Measurements from ENCODE around the gene SLC7A8.
"Not testable (repeated sequence)": the region's sequence is repeated elsewhere in the genome, so short reads cannot be mapped to it uniquely, and the experiment has no call there.

SLC7A8 gene

GRCh38 chr14:23183479-23183878, at the start of gene SLC7A8:
Gene SLC7A8 (minus strand): TSS chr14:23183660. CDS start chr14:23182914, 746 bp downstream.
- DNase-seq: peak; percentile 67

DNA sequence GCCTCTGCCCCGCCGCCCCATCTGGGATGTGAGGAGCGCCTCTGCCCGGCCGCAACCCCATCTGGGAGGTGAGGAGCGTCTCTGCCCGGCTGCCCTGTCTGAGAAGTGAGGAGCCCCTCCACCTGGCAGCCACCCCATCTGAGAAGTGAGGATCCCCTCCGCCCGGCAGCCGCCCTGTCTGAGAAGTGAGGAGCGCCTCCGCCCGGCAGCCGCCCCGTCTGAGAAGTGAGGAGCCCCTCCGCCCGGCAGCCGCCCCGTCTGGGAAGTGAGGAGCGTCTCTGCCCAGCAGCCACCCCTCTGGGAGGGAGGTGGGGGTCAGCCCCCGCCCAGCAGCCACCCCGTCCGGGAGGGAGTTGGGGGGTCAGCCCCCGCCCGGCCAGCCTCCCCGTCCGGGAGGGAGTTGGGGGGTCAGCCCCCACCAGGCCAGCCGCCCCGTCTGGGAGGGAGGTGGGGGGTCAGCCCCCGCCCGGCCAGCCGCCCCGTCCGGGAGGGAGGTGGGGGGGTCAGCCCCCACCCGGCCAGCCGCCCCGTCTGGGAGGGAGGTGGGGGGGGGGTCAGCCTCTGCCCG, 48.9 kb upstream of the SLC7A8 start:
- DNase-seq: not testable (repeated sequence)

- no peak for DNase-seq
Measured at GRCh38 chr14:23228812-23229211, 45.4 kb upstream of the SLC7A8 start.

DNA sequence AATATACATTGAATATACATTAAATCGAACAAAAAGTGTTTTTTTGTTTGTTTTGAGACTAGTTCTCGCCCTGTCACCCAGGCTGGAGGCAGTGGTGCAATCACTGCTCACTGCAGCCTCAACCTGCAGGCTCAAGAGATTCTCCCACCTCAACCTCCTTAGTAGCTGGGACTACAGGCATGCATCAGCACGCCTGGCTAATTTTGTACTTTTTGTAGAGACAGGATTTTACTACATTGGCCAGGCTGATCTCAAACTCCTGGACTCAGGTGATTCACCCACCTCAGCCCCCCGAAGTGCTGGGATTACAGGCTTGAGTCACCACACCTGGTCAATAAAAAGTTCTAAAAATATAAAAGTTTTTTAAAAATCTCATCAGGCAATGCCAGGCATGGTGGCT, 44.1 kb upstream of the SLC7A8 start:
- DNase-seq: no peak

- DNase-seq: not testable (repeated sequence)
Measured at GRCh38 chr14:23224958-23225357, 41.5 kb upstream of the SLC7A8 start.

DNA sequence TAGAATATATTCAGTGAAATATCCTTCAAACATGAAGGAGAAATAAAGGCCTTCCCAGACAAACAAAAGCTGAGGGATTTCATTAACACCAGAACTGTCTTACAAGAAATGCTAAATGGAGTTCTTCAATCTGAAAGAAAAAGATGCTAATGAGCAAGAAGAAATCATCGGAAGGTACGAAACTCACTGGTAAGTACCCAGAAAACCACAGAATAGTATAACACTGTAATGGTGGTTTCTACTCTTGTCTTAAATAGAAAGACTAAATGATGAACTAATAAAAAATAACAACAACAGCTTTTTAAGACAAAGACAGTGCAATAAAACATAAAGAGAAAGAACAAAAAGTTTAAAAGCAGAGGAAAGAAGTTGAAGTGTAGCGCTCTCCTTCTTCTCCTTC, 35.6 kb upstream of the SLC7A8 start:
- no peak for DNase-seq

DNA sequence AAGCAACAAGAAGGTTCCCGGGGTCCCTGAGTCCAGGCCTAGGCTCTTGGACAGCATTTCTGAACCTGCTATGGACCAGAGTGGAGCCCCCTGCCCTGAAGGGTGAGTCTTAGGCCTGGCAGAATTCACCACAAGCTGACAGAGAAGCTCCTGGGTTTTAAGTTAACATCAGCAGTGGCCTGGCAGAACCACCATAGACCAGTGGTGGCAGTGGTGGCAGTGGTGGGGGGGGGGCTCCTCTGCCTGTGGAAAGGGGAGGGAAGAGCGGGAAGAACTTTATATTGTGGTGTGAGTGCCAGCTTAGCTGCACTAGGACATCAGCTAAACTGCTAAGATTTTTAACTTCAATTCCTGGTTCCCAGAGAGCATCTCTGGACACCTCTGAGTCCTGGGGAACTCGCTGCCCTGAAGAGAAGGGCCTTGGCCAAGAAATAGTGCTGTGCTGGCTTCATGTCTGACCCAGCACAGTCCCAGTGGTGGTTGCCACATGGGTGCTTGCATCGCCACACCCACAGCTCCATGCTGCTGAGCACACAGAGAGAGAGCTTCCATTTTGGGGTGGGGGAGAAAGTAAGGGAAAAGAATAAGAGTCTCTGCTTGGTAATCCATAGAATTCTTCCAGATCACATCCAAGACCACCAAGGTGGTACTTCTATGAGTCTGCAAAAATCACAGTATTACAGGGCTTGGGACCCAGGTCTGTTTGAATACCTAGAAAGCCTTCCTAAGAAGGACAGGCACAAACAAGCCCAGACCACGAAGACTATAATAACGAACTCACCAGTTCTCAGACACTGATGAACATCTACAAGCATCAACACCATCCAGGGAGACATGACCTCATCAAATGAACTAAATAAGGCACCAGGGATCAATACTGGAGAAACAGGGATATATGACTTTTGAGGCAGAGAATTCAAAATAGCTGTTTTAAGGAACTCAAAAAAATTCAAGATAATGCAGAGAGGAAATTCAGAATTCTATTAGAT, 33.9 kb upstream of the SLC7A8 start:
- DNase-seq: no peak

- DNase-seq: no peak
Measured at GRCh38 chr14:23215421-23215820, 32.0 kb upstream of the SLC7A8 start.

- DNase-seq: no peak
Measured at GRCh38 chr14:23209651-23210423, 26.4 kb upstream of the SLC7A8 start.

DNA sequence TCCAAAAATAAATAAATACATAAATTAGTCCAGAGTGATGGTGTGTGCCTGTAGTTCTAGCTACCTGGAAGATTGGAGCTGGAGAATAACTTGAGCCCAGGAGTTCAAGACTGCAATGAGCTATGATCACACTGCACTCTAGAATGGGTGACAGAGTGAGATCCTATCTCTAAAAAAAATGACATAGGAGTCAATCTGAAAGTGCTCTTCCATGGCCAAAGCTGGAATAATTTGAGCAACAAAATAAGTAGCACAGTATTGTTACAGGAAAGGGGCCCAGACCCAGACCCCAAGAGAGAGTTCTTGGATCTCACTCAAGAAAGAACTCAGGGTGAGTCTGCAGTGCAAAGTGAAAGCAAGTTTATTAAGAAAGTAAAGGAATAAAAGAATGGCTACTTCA, 24.9 kb upstream of the SLC7A8 start:
- no peak for DNase-seq

- DNase-seq: no peak
Measured at GRCh38 chr14:23207146-23207540, 23.7 kb upstream of the SLC7A8 start.

DNA sequence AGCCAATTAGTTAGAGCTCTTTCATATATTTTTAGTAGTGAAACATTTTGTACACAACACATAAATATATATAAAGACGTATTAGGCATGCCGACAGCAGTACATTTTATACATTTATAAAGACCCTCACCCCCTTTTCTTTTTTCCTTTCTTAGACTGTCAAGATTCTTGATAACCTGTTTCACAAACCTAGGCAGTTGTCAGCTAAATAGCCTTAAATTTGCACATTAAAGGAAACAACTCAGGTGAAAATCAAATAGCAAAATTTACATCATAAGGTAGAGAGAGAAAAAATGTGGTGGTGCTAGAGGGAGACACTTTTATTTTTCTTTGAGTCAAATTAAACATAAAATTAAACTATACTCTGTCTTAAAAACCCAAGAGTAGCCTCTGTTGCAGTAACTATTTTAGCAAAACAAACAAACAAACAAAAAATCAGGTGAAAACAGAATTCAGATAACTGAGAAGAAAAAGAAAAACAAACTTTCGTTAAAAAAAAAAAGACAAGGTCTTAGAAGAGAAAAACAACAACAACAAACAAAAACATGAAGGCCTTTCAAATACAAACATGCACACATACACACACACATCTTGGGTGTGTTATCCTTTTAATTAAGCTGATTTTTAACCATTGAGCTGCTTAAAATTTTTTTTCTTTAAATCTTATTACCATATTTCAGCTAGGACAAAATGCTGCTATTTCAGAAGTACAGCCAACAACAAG, 23.1 kb upstream of the SLC7A8 start:
- no peak for DNase-seq

GRCh38 chr14:23202001-23202400, 18.5 kb upstream of the SLC7A8 start:
- DNase-seq: no peak

GRCh38 chr14:23199141-23199540, 15.7 kb upstream of the SLC7A8 start:
- DNase-seq: not testable (repeated sequence)

DNA sequence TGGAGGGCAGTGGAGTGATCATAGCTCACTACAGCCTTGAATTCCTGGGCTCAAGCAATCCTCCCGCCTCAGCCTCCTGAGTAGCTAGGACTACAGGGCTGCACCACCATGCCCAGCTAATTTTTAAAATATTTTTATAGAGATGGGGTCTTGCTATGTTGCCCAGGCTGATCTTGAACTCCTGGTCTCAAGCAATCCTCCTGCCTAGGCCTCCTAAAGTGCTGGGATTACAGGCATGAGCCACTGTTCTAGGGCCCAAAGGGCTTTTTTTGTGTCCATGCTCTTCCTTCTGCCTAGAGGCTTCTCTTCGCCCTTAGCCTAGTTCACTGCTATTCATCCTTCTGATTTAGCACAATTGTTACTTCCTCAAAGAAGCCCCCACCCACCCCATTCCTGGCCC, 13.0 kb upstream of the SLC7A8 start:
- DNase-seq: not testable (repeated sequence)

DNA sequence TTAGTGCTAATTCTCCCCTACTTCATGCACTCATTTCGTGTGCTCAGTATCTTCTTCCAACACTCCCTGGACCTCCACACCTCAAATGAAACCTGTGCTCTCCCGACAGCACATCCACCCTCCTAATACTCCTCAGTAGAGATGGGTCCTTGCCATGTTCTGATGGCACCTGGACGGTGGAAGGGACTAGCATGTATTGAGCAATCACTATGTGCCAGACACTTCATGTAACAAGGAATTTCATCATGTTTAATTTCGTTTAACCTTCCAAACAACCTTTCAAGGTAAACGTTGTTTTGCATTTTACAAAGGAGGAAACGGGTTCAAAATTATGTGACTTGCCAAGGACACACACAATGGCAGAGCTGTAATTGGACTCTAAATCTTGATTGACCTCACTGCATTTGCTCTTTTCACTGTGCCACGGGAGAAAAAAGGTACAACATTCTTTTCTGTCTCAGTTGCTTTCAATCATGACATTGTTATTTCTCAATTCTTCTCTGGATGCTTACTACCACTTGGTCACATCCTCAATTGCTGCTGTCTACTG, 12.2 kb upstream of the SLC7A8 start:
- DNase-seq: no peak

DNA sequence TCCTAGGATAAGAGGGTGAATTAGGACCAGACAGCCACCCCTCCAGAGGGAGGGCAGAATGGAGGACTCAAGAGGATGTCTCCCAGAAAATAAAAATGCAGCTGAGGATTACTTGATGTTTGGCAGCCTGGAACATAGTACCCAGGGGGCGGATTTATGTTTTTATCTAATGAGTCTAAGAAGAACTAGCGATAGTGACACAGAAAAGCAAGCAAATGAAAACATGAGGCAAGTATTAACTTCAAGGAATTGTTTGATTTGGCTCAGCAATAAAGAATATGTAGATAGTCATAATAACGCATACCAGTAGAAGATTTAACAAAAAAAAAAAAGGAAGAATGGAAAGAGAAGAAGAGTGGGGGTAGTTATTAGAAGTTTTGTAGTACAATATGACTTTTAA, 10.0 kb upstream of the SLC7A8 start:
- DNase-seq: no peak

- DNase-seq: no peak
Measured at GRCh38 chr14:23187925-23188324, 4.5 kb upstream of the SLC7A8 start.

DNA sequence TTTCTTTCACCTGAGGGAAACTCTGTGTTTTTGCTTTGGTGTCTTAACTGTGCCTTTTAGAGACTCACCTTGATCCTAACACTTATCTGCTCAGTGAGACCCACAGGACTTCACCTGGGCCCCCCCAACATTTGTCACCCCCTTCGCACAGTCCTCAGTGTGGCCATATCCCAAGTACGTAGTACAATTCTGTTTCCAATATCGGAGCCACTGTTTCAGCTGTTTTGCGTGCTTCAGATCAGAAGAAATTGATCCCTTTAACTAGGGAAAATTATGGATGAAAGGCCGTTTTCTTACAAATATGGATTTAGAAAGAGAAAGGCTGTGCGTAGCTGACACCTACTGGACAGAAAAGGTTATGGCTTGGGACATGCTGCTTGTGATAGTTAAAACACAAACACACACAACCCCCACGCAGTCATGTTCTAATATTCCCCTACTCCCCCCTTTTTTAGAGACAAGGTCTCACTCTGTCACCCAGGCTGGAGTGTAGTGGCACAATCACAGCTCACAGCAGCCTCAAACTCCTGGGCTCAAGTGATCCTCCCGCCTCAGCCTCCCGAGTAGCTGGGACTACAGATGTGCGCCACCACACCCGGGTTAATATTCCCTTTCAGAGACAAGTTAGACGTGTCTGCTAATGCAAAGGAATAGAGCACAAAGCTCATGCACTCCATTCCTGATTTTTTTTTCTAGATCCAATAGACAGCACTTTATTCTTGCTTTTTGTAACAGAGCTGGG, 3.6 kb upstream of the SLC7A8 start:
- DNase-seq: peak; percentile 84

DNA sequence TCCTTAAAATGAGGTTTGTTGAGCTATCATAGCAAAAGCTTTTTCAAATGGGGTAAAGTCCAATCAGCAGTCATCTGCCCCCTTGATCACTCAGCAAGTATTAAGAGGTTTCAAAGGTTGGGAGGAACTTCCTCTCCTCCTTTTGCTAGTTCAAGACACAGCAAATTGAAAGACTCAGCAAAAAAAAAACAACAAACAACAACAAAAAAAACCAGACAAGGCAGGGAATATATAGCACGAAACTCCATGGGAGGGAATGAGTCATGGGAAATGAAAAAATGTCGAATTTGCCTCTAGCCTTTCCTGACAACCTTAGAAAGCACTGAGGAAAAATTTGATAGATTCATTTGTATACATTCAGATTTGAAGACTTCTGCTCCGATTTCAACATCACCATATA, 1.6 kb upstream of the SLC7A8 start:
- no peak for DNase-seq

GRCh38 chr14:23183158-23183470, 346 bp downstream of the SLC7A8 start:
- no peak for DNase-seq
